HCT116 (cell line): ENCODE measurements around the gene GDF2. TPM values are rescaled to one million over a fixed set of nuclear protein-coding genes. Genes with fewer than 3 reads are reported as not detected.

Experiments
- ATAC-seq: fragments of 200-7000 bp; cut with Tn5 transposase; 2 replicates; pipeline ENCODE4 v1.9.1; 2020; ENCODE audit warnings: mild to moderate bottlenecking, moderate library complexity
- BruUV-seq: library from RNA; stranded (reverse); fragments of 400-500 nt; replicated peaks from 2 replicates; lab custom pipeline; 2021; lab: Mats Ljungman, UMichigan
- CTCF ChIA-PET: fragments of 300-600 bp; sonication (Branson Sonifier 250); formaldehyde crosslinking; loops from one replicate; lab custom pipeline; 2021; ENCODE audit warnings: antibody characterized with exemption; lab: Charles Lee
- POLR2A ChIA-PET: fragments of 300-600, 350-600 bp; sonication (Branson Sonifier 250); formaldehyde crosslinking; loops from one replicate; lab custom pipeline; 2021; ENCODE audit warnings: antibody characterized with exemption; lab: Charles Lee
- RAD21 ChIA-PET, 2 experiments: fragments of 300-600 bp; sonication (Branson Sonifier 250); formaldehyde crosslinking; loops; one replicate each; lab custom pipeline; 2023; ENCODE audit warnings: low total read pairs in 2 of 2; ENCODE audit not compliant: uncharacterized antibody in 2 of 2, unreplicated experiment in 2 of 2, low non-redundant PET in 1 of 2; lab: Charles Lee
- DNase-seq: peaks from one replicate; pipeline ENCODE4 v3.0.0-alpha.2; 2010; ENCODE audit warnings: low read depth, low spot score
- H2AFZ ChIP-seq: fragments of 200-600 bp; shearing (Covaris generic), sonication (generic); 2 replicates; pipeline ENCODE4 v1.6.1; 2017; ENCODE audit warnings: low read depth, mixed run types, mixed read lengths, antibody characterized with exemption, low read length; ENCODE audit not compliant: poor library complexity, severe bottlenecking
- H3K27ac ChIP-seq: 2 replicates; pipeline ENCODE4 v1.5.1; 2012; ENCODE audit warnings: low read depth, low read length
- H3K27me3 ChIP-seq: fragments of 200-600 bp; sonication (generic); 2 replicates; pipeline ENCODE4 v1.6.1; 2016; ENCODE audit warnings: mixed run types, low read length, mixed read lengths; ENCODE audit not compliant: insufficient read depth
- H3K36me3 ChIP-seq, 2 experiments: fragments of 200-500 bp in 1 of 2; fragments of 200-600 bp in 1 of 2; sonication (Bioruptor generic) in 1 of 2; sonication (generic) in 1 of 2; 2 replicates each; pipeline versions ENCODE4 v1.5.1 to v1.6.1; 2014 to 2016; ENCODE audit warnings: low read length in 2 of 2, inconsistent platforms in 1 of 2, mixed read lengths in 1 of 2, mixed run types in 1 of 2; ENCODE audit not compliant: insufficient read depth in 2 of 2, control insufficient read depth in 1 of 2
- H3K4me1 ChIP-seq, 2 experiments: fragments of 200-600 bp in 1 of 2; sonication (generic) in 1 of 2; 2 replicates each; pipeline versions ENCODE4 v1.5.1 to v1.6.1; 2012 to 2017; ENCODE audit warnings: low read length in 2 of 2, inconsistent platforms in 1 of 2, mild to moderate bottlenecking in 1 of 2, mixed read lengths in 1 of 2, mixed run types in 1 of 2, moderate library complexity in 1 of 2; ENCODE audit not compliant: insufficient read depth in 2 of 2, control insufficient read depth in 1 of 2
- H3K4me2 ChIP-seq: fragments of 200-600 bp; sonication (generic); 2 replicates; pipeline ENCODE4 v1.6.1; 2017; ENCODE audit warnings: mixed run types, low read length, mixed read lengths
- H3K4me3 ChIP-seq, 2 experiments: fragments of 200-600 bp in 1 of 2; sonication (generic) in 1 of 2; replicated peaks in 1 of 2; 2 replicates each; pipeline ENCODE4 v1.5.1; 2011 to 2016; ENCODE audit warnings: low read length in 2 of 2, control low read depth in 1 of 2, low read depth in 1 of 2, mild to moderate bottlenecking in 1 of 2, mixed read lengths in 1 of 2, mixed run types in 1 of 2
- H3K79me2 ChIP-seq: fragments of 200-600 bp; sonication (generic); 2 replicates; pipeline ENCODE4 v1.6.1; 2017; ENCODE audit warnings: mild to moderate bottlenecking, mixed run types, low read length, moderate library complexity, mixed read lengths; ENCODE audit not compliant: insufficient read depth
- H3K9ac ChIP-seq: fragments of 200-600 bp; sonication (generic); 2 replicates; pipeline ENCODE4 v1.6.1; 2016; ENCODE audit warnings: low read length, mixed read lengths
- H3K9me2 ChIP-seq: fragments of 200-600 bp; sonication (generic), shearing (Covaris generic); 2 replicates; pipeline ENCODE4 v1.6.1; 2017; ENCODE audit warnings: mixed run types, mild to moderate bottlenecking, moderate library complexity; ENCODE audit not compliant: insufficient read depth
- H3K9me3 ChIP-seq, 2 experiments: fragments of 200-500 bp in 1 of 2; fragments of 200-600 bp in 1 of 2; sonication (Bioruptor generic) in 1 of 2; sonication (generic) in 1 of 2; 2 replicates each; pipeline ENCODE4 v1.6.1; 2014 to 2017; ENCODE audit warnings: low read length in 2 of 2, mixed read lengths in 2 of 2, inconsistent platforms in 1 of 2, low read depth in 1 of 2, mild to moderate bottlenecking in 1 of 2, mixed run types in 1 of 2, moderate library complexity in 1 of 2; ENCODE audit not compliant: control insufficient read depth in 1 of 2, insufficient read depth in 1 of 2
- H4K20me1 ChIP-seq: fragments of 200-600 bp; sonication (generic), shearing (Covaris generic); 2 replicates; pipeline ENCODE4 v1.6.1; 2017; ENCODE audit warnings: mixed run types, mild to moderate bottlenecking, moderate library complexity; ENCODE audit not compliant: insufficient read depth
- CBX3 ChIP-seq: IDR thresholded peaks from 2 replicates; pipeline ENCODE4 v1.6.1; 2012; ENCODE audit warnings: low read depth
- CEBPB ChIP-seq: IDR thresholded peaks from 2 replicates; pipeline ENCODE4 v1.6.1; 2012; ENCODE audit warnings: low read depth
- CTCF ChIP-seq, 3 experiments: fragments of 200-600 bp in 1 of 3; sonication (generic) in 1 of 3; IDR thresholded peaks in 2 of 3; conservative IDR thresholded peaks in 1 of 3; 2 replicates each; pipeline ENCODE4 v1.5.1; 2012 to 2017; ENCODE audit warnings: low read depth in 2 of 3, low read length in 2 of 3, antibody characterized with exemption in 1 of 3, borderline replicate concordance in 1 of 3, control low read depth in 1 of 3, mild to moderate bottlenecking in 1 of 3, mixed read lengths in 1 of 3, mixed run types in 1 of 3, moderate library complexity in 1 of 3; ENCODE audit not compliant: insufficient read depth in 1 of 3
- EGR1 ChIP-seq: IDR thresholded peaks from 2 replicates; pipeline ENCODE4 v1.6.1; 2012; ENCODE audit warnings: low read depth
- ELF1 ChIP-seq: IDR thresholded peaks from 2 replicates; pipeline ENCODE4 v1.6.1; 2012; ENCODE audit warnings: low read depth, borderline replicate concordance
- EZH2 ChIP-seq: fragments of 200-600 bp; sonication (generic); IDR thresholded peaks from 2 replicates; pipeline ENCODE4 v1.6.1; 2017; ENCODE audit warnings: antibody characterized with exemption, mixed run types
- EZH2phosphoT487 ChIP-seq: fragments of 200-600 bp; IDR thresholded peaks from 2 replicates; pipeline ENCODE4 v1.6.1; 2018; ENCODE audit warnings: antibody characterized with exemption, borderline replicate concordance
- JUND ChIP-seq: IDR thresholded peaks from 2 replicates; pipeline ENCODE4 v1.6.1; 2012
- MAX ChIP-seq: IDR thresholded peaks from 2 replicates; pipeline ENCODE4 v1.6.1; 2012
- POLR2A ChIP-seq: IDR thresholded peaks from 2 replicates; pipeline ENCODE4 v1.7.0; 2011; ENCODE audit warnings: borderline replicate concordance; ENCODE audit not compliant: insufficient read depth, insufficient read length; ENCODE audit errors: extremely low read depth
- POLR2AphosphoS5 ChIP-seq: IDR thresholded peaks from 2 replicates; pipeline ENCODE4 v1.6.1; 2011; ENCODE audit warnings: mild to moderate bottlenecking, low read depth, low read length, moderate library complexity
- RAD21 ChIP-seq: IDR thresholded peaks from 2 replicates; pipeline ENCODE4 v1.6.1; 2012; ENCODE audit warnings: low read depth, mild to moderate bottlenecking
- SIN3A ChIP-seq: IDR thresholded peaks from 2 replicates; pipeline ENCODE4 v1.6.1; 2012; ENCODE audit warnings: low read depth
- SRF ChIP-seq: IDR thresholded peaks from 2 replicates; pipeline ENCODE4 v1.6.1; 2012; ENCODE audit warnings: low read depth
- TCF7L2 ChIP-seq: IDR thresholded peaks from 2 replicates; pipeline ENCODE4 v1.7.0; 2011; ENCODE audit warnings: borderline replicate concordance, inconsistent platforms; ENCODE audit not compliant: insufficient read depth, insufficient read length; ENCODE audit errors: extremely low read depth
- YY1 ChIP-seq: IDR thresholded peaks from 2 replicates; pipeline ENCODE4 v1.6.1; 2011; ENCODE audit warnings: low read length, low read depth, moderate library complexity, mild to moderate bottlenecking; ENCODE audit not compliant: insufficient replicate concordance; ENCODE audit errors: extremely low read depth
- ZNF274 ChIP-seq: fragments of 200-500 bp; sonication (Bioruptor generic); IDR thresholded peaks from 2 replicates; pipeline ENCODE4 v1.6.1; 2014; ENCODE audit warnings: mild to moderate bottlenecking, low read depth, low read length, inconsistent platforms
- intact Hi-C: fragments of 100-400 bp; cut with micrococcal nuclease; formaldehyde crosslinking; loops from 2 replicates; pipeline ENCODE4 v1.10.0; 2022
- total RNA-seq: library from RNA; stranded (reverse); gene quantifications from one replicate; pipeline ENCODE4 v1.2.1, GENCODE V29; 2021; ENCODE audit not compliant: unreplicated experiment
- TF ChIP-seq, protein P1 (sequence below): IDR thresholded peaks from 2 replicates; pipeline ENCODE4 v1.6.1; 2012
- TF ChIP-seq, protein P2 (sequence below): IDR thresholded peaks from 2 replicates; pipeline ENCODE4 v1.6.1; 2012; ENCODE audit warnings: low read depth
- TF ChIP-seq, protein P3 (sequence below): IDR thresholded peaks from 2 replicates; pipeline ENCODE4 v1.6.1; 2011; ENCODE audit warnings: mild to moderate bottlenecking, low read length, moderate library complexity; ENCODE audit not compliant: insufficient replicate concordance; ENCODE audit errors: extremely low read depth

Gene GDF2
- total RNA-seq, 1 experiment from 2014 or later = not detected

GRCh38 chr10:47339186-47339735 is 17.0 kb downstream of the GDF2 start:
- CTCF ChIA-PET = interaction anchor here (0.9 to 2.3 kb wide), 2 partner anchors 291 to 343 kb away, joined by 3 to 39 read pairs; no protein-coding TSS in a partner anchor
- H3K9ac ChIP-seq = no peak overlapping the region
- POLR2A ChIA-PET = no interaction called here
- no peak for DNase-seq
- H2AFZ ChIP-seq = no peak overlapping the region
- TF ChIP-seq, protein P1, sequence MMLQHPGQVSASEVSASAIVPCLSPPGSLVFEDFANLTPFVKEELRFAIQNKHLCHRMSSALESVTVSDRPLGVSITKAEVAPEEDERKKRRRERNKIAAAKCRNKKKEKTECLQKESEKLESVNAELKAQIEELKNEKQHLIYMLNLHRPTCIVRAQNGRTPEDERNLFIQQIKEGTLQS = no peak
- TF ChIP-seq TCF7L2 = no peak
- no peak for TF ChIP-seq SIN3A
- TF ChIP-seq EGR1 = no peak
- no peak for TF ChIP-seq ZNF274
- TF ChIP-seq POLR2AphosphoS5 = no peak
- TF ChIP-seq MAX = no peak
- TF ChIP-seq, protein P2, sequence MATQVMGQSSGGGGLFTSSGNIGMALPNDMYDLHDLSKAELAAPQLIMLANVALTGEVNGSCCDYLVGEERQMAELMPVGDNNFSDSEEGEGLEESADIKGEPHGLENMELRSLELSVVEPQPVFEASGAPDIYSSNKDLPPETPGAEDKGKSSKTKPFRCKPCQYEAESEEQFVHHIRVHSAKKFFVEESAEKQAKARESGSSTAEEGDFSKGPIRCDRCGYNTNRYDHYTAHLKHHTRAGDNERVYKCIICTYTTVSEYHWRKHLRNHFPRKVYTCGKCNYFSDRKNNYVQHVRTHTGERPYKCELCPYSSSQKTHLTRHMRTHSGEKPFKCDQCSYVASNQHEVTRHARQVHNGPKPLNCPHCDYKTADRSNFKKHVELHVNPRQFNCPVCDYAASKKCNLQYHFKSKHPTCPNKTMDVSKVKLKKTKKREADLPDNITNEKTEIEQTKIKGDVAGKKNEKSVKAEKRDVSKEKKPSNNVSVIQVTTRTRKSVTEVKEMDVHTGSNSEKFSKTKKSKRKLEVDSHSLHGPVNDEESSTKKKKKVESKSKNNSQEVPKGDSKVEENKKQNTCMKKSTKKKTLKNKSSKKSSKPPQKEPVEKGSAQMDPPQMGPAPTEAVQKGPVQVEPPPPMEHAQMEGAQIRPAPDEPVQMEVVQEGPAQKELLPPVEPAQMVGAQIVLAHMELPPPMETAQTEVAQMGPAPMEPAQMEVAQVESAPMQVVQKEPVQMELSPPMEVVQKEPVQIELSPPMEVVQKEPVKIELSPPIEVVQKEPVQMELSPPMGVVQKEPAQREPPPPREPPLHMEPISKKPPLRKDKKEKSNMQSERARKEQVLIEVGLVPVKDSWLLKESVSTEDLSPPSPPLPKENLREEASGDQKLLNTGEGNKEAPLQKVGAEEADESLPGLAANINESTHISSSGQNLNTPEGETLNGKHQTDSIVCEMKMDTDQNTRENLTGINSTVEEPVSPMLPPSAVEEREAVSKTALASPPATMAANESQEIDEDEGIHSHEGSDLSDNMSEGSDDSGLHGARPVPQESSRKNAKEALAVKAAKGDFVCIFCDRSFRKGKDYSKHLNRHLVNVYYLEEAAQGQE = no peak
- TF ChIP-seq SRF = no peak
- no peak for TF ChIP-seq ELF1
- no peak; the same call in 1 of the 2 replicates for TF ChIP-seq RAD21
- no peak for TF ChIP-seq JUND
- no peak for TF ChIP-seq CBX3
- TF ChIP-seq EZH2 = no peak
- TF ChIP-seq CTCF (IDR thresholded peaks at IDR 0.05 in 2 of 3, conservative IDR thresholded peaks at IDR 0.05 in 1 of 3; ENCODE audit: borderline replicate concordance in 1 of 3, insufficient read depth in 1 of 3, low read depth in 2 of 3, low read length in 2 of 3) = no peak
- no peak for TF ChIP-seq POLR2A
- no peak for TF ChIP-seq CEBPB
- no peak for TF ChIP-seq EZH2phosphoT487
- TF ChIP-seq YY1 = no peak
- TF ChIP-seq, protein P3, sequence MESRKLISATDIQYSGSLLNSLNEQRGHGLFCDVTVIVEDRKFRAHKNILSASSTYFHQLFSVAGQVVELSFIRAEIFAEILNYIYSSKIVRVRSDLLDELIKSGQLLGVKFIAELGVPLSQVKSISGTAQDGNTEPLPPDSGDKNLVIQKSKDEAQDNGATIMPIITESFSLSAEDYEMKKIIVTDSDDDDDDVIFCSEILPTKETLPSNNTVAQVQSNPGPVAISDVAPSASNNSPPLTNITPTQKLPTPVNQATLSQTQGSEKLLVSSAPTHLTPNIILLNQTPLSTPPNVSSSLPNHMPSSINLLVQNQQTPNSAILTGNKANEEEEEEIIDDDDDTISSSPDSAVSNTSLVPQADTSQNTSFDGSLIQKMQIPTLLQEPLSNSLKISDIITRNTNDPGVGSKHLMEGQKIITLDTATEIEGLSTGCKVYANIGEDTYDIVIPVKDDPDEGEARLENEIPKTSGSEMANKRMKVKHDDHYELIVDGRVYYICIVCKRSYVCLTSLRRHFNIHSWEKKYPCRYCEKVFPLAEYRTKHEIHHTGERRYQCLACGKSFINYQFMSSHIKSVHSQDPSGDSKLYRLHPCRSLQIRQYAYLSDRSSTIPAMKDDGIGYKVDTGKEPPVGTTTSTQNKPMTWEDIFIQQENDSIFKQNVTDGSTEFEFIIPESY = no peak
- H3K4me3 ChIP-seq = no peak overlapping the region
- H3K4me1 ChIP-seq = no peaks in the 10 kb centered on the region
- no peak for ATAC-seq
- H3K36me3 ChIP-seq = no peaks in the 10 kb centered on the region
- H3K27me3 ChIP-seq = 0 out of 2 replicates have a peak, but pooled peaks cover 4% of the 10 kb centered on the region
- H3K79me2 ChIP-seq = no peaks in the 10 kb centered on the region
- intact Hi-C loops = no loop called here
- no peaks in the 10 kb centered on the region for H3K9me3 ChIP-seq
- no TSS peak for BruUV-seq
- RAD21 ChIA-PET = no interaction called here
- no peak overlapping the region for H3K4me2 ChIP-seq
- H4K20me1 ChIP-seq = no peaks in the 10 kb centered on the region
- H3K9me2 ChIP-seq = no peaks in the 10 kb centered on the region
- no peak overlapping the region for H3K27ac ChIP-seq
